ENCODE data around the gene SHTN1. TPM values are rescaled to one million over a fixed set of nuclear protein-coding genes. Genes with fewer than 3 reads are reported as not detected.
A peak's percentile ranks its signal among the peaks of the same experiment; 100 is the strongest.

SHTN1 gene
- total and polyA plus RNA-seq, 2 experiments from 2014 or later: 6.7 to 8.0 TPM

- Histone ChIP-seq H4K20me1 (replicated peaks; ENCODE audit: insufficient read depth) (no peaks in the 10 kb centered on the region), H2AFZ (no peak overlapping the region), H3K36me3 (ENCODE audit: insufficient read depth) (no peaks in the 10 kb centered on the region), H3K4me1 (ENCODE audit: insufficient read depth) (peaks cover 32% of the 10 kb centered on the region), H3F3A (replicated peaks; ENCODE audit: low read depth) (no peaks in the 10 kb centered on the region), H3K9me2 (ENCODE audit: insufficient read depth) (no peaks in the 10 kb centered on the region), H3K4me2 (peak overlapping the region; percentile 50; the same call in 1 of the 2 replicates), H3K4me3 (peak overlapping the region; percentile 14; the same call in 1 of the 2 replicates), H3K79me2 (replicated peaks; ENCODE audit: insufficient read depth) (no peaks in the 10 kb centered on the region), H3K27me3 (ENCODE audit: insufficient read depth) (peaks cover 25% of the 10 kb centered on the region), H3K27ac (ENCODE audit: low read depth) (peak overlapping the region; percentile 47; the same call in 1 of the 2 replicates)
- H3K4me3 Mint-ChIP-seq: no peak overlapping the region; the same call in 2 of the 3 replicates
- ATAC-seq: peak; percentile 60
- no peak overlapping the region for H3K27ac Mint-ChIP-seq
- H3K36me3 Mint-ChIP-seq (ENCODE audit: low read depth): no peaks in the 10 kb centered on the region
- peaks cover 4% of the 10 kb centered on the region for H3K27me3 Mint-ChIP-seq (ENCODE audit: insufficient read depth, low read depth, poor library complexity)
- peak; percentile 53 for DNase-seq (ENCODE audit: low spot score)
- peaks cover 48% of the 10 kb centered on the region for H3K4me1 Mint-ChIP-seq
- H3K9me3 Mint-ChIP-seq: no peaks in the 10 kb centered on the region
- no peak for TF ChIP-seq JUNB (IDR thresholded peaks at IDR 0.05; ENCODE audit: unreplicated experiment)
- peak; percentile 59; the same call in 1 of the 2 replicates for TF ChIP-seq NANOG (IDR thresholded peaks at IDR 0.05; ENCODE audit: borderline replicate concordance)
- no peak for TF ChIP-seq POLR2AphosphoS5 (IDR thresholded peaks at IDR 0.05; ENCODE audit: low read depth)
- no peak for TF ChIP-seq ZNF462 (CRISPR knock-in tag; IDR thresholded peaks at IDR 0.05)
Observed at GRCh38 chr10:116992183-116992582, 12.8 kb downstream of the SHTN1 start.

GRCh38 chr10:116990276-116990800 is 14.6 kb downstream of the SHTN1 start:
- H3K36me3 ChIP-seq (ENCODE audit: insufficient read depth): no peaks in the 10 kb centered on the region
- Mint-ChIP-seq H3K4me3 (no peak overlapping the region), H3K36me3 (ENCODE audit: low read depth) (no peaks in the 10 kb centered on the region), H3K9me3 (no peaks in the 10 kb centered on the region), H3K27me3 (ENCODE audit: insufficient read depth, low read depth, poor library complexity) (peaks cover 4% of the 10 kb centered on the region), H3K4me1 (peaks cover 39% of the 10 kb centered on the region), H3K27ac (no peak overlapping the region)
- H2AFZ ChIP-seq: no peak overlapping the region
- H4K20me1 ChIP-seq (replicated peaks; ENCODE audit: insufficient read depth): no peaks in the 10 kb centered on the region
- H3K27ac ChIP-seq (ENCODE audit: low read depth): no peak overlapping the region
- peak overlapping the region; percentile 27; the same call in 1 of the 2 replicates for H3K4me2 ChIP-seq
- peaks cover 25% of the 10 kb centered on the region for H3K27me3 ChIP-seq (ENCODE audit: insufficient read depth)
- DNase-seq (ENCODE audit: low spot score) (no peak), ATAC-seq (no peak)
- no peaks in the 10 kb centered on the region for H3K79me2 ChIP-seq (replicated peaks; ENCODE audit: insufficient read depth)
- H3K4me1 ChIP-seq (ENCODE audit: insufficient read depth): peaks cover 29% of the 10 kb centered on the region
- H3F3A ChIP-seq (replicated peaks; ENCODE audit: low read depth): no peaks in the 10 kb centered on the region
- H3K4me3 ChIP-seq: no peak overlapping the region
- no peaks in the 10 kb centered on the region for H3K9me2 ChIP-seq (ENCODE audit: insufficient read depth)
- TF ChIP-seq ETS1 (IDR thresholded peaks at IDR 0.05): no peak
- no peak for TF ChIP-seq STAT1 (IDR thresholded peaks at IDR 0.05; ENCODE audit: unreplicated experiment)
- TF ChIP-seq EZH2 (IDR thresholded peaks at IDR 0.05; ENCODE audit: low read depth, unreplicated experiment): no peak
- no peak for TF ChIP-seq ZNF331 (CRISPR knock-in tag; IDR thresholded peaks at IDR 0.05; ENCODE audit: low read depth)
- no peak for TF ChIP-seq POLR2AphosphoS5 (IDR thresholded peaks at IDR 0.05; ENCODE audit: low read depth)
- no peak for TF ChIP-seq REST (IDR thresholded peaks at IDR 0.05; ENCODE audit: unreplicated experiment)
- no peak for TF ChIP-seq CREB1 (CRISPR knock-in tag; IDR thresholded peaks at IDR 0.05; ENCODE audit: low read depth)
- no peak for TF ChIP-seq JUNB (IDR thresholded peaks at IDR 0.05; ENCODE audit: unreplicated experiment)
